ENCODE measurements around the gene FAM50B. TPM values are rescaled to one million over a fixed set of nuclear protein-coding genes. Genes with fewer than 3 reads are reported as not detected.

Gene FAM50B
- total RNA-seq, 1 donor from 2014 or later, result 23.2 TPM

- no peaks in the 10 kb centered on the region for H3K27me3 ChIP-seq (ENCODE audit: low read depth)
- no peaks in the 10 kb centered on the region for H3K9me3 ChIP-seq (replicated peaks)
- intact Hi-C loops (cut with micrococcal nuclease), result no loop called here
- peaks cover 52% of the 10 kb centered on the region for H3K4me1 ChIP-seq
- no peaks in the 10 kb centered on the region for H3K36me3 ChIP-seq
- no peak overlapping the region for H3K4me3 ChIP-seq
- no peak for DNase-seq
- no peak overlapping the region for H3K27ac ChIP-seq (replicated peaks)
- no peak for TF ChIP-seq CTCF (IDR thresholded peaks at IDR 0.05; ENCODE audit: borderline replicate concordance)
These were observed 44.2 kb upstream of the FAM50B start for GRCh38 chr6:3804964-3805363.

DNA sequence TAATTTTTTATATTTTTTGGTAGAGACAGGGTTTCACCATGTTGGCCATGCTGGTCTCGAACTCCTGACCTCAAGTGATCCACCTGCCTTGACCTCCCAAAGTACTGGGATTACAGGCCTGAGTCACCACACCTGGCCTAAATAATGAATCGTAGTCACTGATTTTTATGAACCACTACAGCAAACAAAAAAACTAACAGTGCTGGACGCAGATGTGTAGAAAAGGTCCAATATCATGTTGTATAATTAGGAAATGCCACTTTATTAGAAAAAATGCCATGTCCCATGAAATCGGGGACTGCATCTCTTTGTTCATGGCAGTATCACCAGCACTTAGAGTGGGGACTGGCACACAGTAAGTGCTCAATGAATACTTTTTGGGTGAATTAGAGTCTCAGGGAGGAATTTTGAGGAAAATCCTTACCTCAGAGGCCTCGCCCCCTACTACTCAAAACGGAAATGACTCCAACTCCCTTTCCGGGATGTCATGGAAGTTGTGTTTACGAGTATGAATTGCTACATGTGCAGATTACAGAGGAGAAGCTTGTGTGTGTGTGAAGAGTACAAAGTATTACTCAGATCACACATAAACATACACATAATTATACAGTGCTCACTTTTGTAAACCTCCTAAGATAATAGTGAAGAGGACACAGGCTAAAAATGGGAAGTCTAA lies 43.6 kb upstream of the FAM50B start:
- H3K27ac ChIP-seq (replicated peaks), result peak overlapping the region; percentile 40
- H3K4me3 ChIP-seq, result no peak overlapping the region
- H3K4me1 ChIP-seq, result peaks cover 49% of the 10 kb centered on the region
- no peak for TF ChIP-seq CTCF (IDR thresholded peaks at IDR 0.05; ENCODE audit: borderline replicate concordance)
- intact Hi-C loops (cut with micrococcal nuclease), result no loop called here
- DNase-seq, result no peak
- H3K36me3 ChIP-seq, result no peaks in the 10 kb centered on the region
- no peaks in the 10 kb centered on the region for H3K9me3 ChIP-seq (replicated peaks)
- no peaks in the 10 kb centered on the region for H3K27me3 ChIP-seq (ENCODE audit: low read depth)

DNA sequence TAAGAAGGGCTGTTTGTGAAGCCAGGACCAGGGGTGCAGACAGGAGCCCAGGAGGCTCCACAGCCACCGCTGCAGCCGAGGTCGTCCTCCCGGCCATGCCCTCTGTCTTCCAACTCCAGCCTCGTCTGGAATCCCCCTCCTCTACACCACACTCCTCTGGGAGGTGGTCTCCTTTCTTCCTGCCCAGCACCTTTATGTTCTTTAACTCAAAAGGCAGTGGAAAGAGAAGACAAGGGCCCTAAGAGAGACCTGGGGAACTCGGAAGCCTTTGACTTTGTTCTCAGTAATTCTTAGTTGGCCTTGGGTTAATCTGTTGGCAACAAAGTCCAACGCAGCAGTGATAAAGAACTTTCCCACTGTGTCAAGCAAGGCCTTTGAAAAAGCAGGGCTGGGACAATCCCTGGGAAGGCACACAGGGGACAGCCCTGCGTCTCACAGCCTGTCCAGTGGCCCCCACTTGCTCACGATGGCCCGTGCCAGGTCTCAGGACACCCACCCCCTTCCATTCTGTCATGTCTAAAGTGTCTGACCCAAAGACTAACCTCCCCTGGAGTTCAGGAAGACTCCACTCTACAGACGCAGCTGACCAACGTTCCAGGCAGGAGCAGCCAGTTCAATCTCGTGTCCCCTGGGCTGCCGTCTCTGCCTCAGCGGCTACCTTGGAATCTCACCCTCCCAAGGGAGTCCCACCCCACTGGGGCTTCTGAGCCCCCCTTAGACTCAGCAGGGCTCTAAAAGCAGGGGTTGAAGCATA lies 42.8 kb upstream of the FAM50B start:
- H3K4me1 ChIP-seq, result peaks cover 44% of the 10 kb centered on the region
- intact Hi-C loops (cut with micrococcal nuclease), result no loop called here
- TF ChIP-seq CTCF (IDR thresholded peaks at IDR 0.05; ENCODE audit: borderline replicate concordance), result no peak
- no peaks in the 10 kb centered on the region for H3K36me3 ChIP-seq
- H3K27ac ChIP-seq (replicated peaks), result peak overlapping the region; percentile 40
- no peak overlapping the region for H3K4me3 ChIP-seq
- H3K27me3 ChIP-seq (ENCODE audit: low read depth), result no peaks in the 10 kb centered on the region
- no peak for DNase-seq
- no peaks in the 10 kb centered on the region for H3K9me3 ChIP-seq (replicated peaks)

GRCh38 chr6:3808199-3808598 lies 41.0 kb upstream of the FAM50B start:
- Histone ChIP-seq H3K27me3 (ENCODE audit: low read depth) (no peaks in the 10 kb centered on the region), H3K27ac (replicated peaks) (peak overlapping the region; percentile 40), H3K36me3 (no peaks in the 10 kb centered on the region), H3K9me3 (replicated peaks) (no peaks in the 10 kb centered on the region), H3K4me3 (no peak overlapping the region), H3K4me1 (peaks cover 50% of the 10 kb centered on the region)
- TF ChIP-seq CTCF (IDR thresholded peaks at IDR 0.05; ENCODE audit: borderline replicate concordance), result no peak
- DNase-seq, result no peak
- intact Hi-C loops (cut with micrococcal nuclease), result no loop called here

GRCh38 chr6:3808759-3809514 lies 40.2 kb upstream of the FAM50B start:
- Histone ChIP-seq H3K4me1 (peaks cover 50% of the 10 kb centered on the region), H3K27me3 (ENCODE audit: low read depth) (no peaks in the 10 kb centered on the region), H3K36me3 (no peaks in the 10 kb centered on the region), H3K9me3 (replicated peaks) (no peaks in the 10 kb centered on the region), H3K27ac (replicated peaks) (peak overlapping the region; percentile 40), H3K4me3 (no peak overlapping the region)
- no peak for TF ChIP-seq CTCF (IDR thresholded peaks at IDR 0.05; ENCODE audit: borderline replicate concordance)
- DNase-seq, result peak; percentile 44
- intact Hi-C loops (cut with micrococcal nuclease), result no loop called here

All from left ventricle myocardium inferior (tissue), 1 donor.